ENCODE measurements around the gene TRIM66. TPM values are rescaled to one million over a fixed set of nuclear protein-coding genes. Genes with fewer than 3 reads are reported as not detected.
A peak's percentile ranks its signal among the peaks of the same experiment; 100 is the strongest.

TRIM66 gene
- polyA plus RNA-seq, 3 donors = 0.04 to 12.0 (median 0.47) TPM

DNA sequence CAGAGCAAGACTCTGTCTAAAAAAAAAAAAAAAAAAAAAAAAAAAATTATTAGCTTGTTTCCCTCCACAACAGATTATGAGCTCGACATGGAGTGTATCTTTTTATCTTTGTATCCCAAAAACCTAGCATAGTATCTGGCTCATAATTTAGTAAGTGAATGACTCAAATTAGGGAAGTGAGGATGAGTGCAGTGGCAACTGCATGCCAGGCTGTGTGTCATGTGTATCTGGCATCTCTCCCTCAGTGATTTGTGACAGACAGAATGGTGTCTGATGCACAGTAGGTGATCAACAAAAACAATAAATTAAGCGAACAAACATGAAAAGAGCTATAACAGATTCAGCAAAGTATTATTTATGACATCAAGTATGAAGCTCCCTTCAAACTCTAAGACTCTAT lies 95.7 kb downstream of the TRIM66 start:
- H4K20me1 ChIP-seq (ENCODE audit: insufficient read depth, low read length) = no peaks in the 10 kb centered on the region
- intact Hi-C loops (cut with micrococcal nuclease) = no loop called here

GRCh38 chr11:8586184-8586583 lies 96.3 kb downstream of the TRIM66 start:
- Mint-ChIP-seq H3K27ac (no peak overlapping the region), H3K27me3 (ENCODE audit: low read depth in 3 of 3) (peaks cover 0 to 2% (median 0%) of the 10 kb centered on the region in 3 donors), H3K9me3 (peaks cover 0 to 6% (median 0%) of the 10 kb centered on the region in 7 donors), H3K4me1 (no peaks in the 10 kb centered on the region), H3K4me3 (no peak overlapping the region), H3K36me3 (no peaks in the 10 kb centered on the region)
- peak; percentile 7 to 19 (median 8) for DNase-seq
- intact Hi-C loops (cut with micrococcal nuclease) = no loop called here
- no peaks in the 10 kb centered on the region for H3K9me3 ChIP-seq (replicated peaks in 1 of 2; ENCODE audit: control insufficient read depth in 1 of 2, insufficient read depth in 1 of 2, low read length in 2 of 2)
- H3K4me3 ChIP-seq (replicated peaks in 1 of 3; ENCODE audit: low read depth in 2 of 3, low read length in 3 of 3) = no peak overlapping the region
- H3K79me2 ChIP-seq (ENCODE audit: insufficient read depth, low read length) = no peaks in the 10 kb centered on the region
- TF ChIP-seq, protein P1, sequence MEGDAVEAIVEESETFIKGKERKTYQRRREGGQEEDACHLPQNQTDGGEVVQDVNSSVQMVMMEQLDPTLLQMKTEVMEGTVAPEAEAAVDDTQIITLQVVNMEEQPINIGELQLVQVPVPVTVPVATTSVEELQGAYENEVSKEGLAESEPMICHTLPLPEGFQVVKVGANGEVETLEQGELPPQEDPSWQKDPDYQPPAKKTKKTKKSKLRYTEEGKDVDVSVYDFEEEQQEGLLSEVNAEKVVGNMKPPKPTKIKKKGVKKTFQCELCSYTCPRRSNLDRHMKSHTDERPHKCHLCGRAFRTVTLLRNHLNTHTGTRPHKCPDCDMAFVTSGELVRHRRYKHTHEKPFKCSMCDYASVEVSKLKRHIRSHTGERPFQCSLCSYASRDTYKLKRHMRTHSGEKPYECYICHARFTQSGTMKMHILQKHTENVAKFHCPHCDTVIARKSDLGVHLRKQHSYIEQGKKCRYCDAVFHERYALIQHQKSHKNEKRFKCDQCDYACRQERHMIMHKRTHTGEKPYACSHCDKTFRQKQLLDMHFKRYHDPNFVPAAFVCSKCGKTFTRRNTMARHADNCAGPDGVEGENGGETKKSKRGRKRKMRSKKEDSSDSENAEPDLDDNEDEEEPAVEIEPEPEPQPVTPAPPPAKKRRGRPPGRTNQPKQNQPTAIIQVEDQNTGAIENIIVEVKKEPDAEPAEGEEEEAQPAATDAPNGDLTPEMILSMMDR (IDR thresholded peaks at IDR 0.05) = no peak
- no peak overlapping the region for H3K4me2 ChIP-seq (replicated peaks; ENCODE audit: extremely low read depth, low read length, poor library complexity, severe bottlenecking)
- no peaks in the 10 kb centered on the region for H3K27me3 ChIP-seq (ENCODE audit: control insufficient read depth in 2 of 2, insufficient read depth in 2 of 2, low read length in 2 of 2)
- H4K20me1 ChIP-seq (ENCODE audit: insufficient read depth, low read length) = no peaks in the 10 kb centered on the region
- no peak overlapping the region for H3K9ac ChIP-seq (ENCODE audit: insufficient read depth, low read length, poor library complexity, severe bottlenecking)
- H3K4me1 ChIP-seq (ENCODE audit: control insufficient read depth in 1 of 2, insufficient read depth in 2 of 2, low read length in 2 of 2) = no peaks in the 10 kb centered on the region
- WGBS (ENCODE audit: insufficient coverage) = no CpG with 5 or more reads among the region's 1 CpG
- H3K27ac ChIP-seq (ENCODE audit: low read depth in 1 of 2, low read length in 2 of 2) = no peak overlapping the region
- H2AFZ ChIP-seq (ENCODE audit: insufficient read depth, low read depth, low read length, poor library complexity, severe bottlenecking) = no peak overlapping the region
- H3K36me3 ChIP-seq (replicated peaks in 1 of 2; ENCODE audit: control insufficient read depth in 1 of 2, insufficient read depth in 2 of 2, low read length in 2 of 2) = no peaks in the 10 kb centered on the region

More for the DNA sequence above, 95.7 kb downstream of the TRIM66 start:
- no peaks in the 10 kb centered on the region for H3K27me3 ChIP-seq (ENCODE audit: control insufficient read depth in 2 of 2, insufficient read depth in 2 of 2, low read length in 2 of 2)
- WGBS (ENCODE audit: insufficient coverage) = no CpG with 5 or more reads among the region's 2 CpGs
- H3K4me2 ChIP-seq (replicated peaks; ENCODE audit: extremely low read depth, low read length, poor library complexity, severe bottlenecking) = no peak overlapping the region
- no peaks in the 10 kb centered on the region for H3K79me2 ChIP-seq (ENCODE audit: insufficient read depth, low read length)
- no peak overlapping the region for H3K27ac Mint-ChIP-seq
- H3K4me1 Mint-ChIP-seq = no peaks in the 10 kb centered on the region
- DNase-seq = peak in 1 of 3 donors; percentile 15
- H3K36me3 Mint-ChIP-seq = no peaks in the 10 kb centered on the region
- TF ChIP-seq, protein P1 (IDR thresholded peaks at IDR 0.05) = no peak
- H3K36me3 ChIP-seq (replicated peaks in 1 of 2; ENCODE audit: control insufficient read depth in 1 of 2, insufficient read depth in 2 of 2, low read length in 2 of 2) = no peaks in the 10 kb centered on the region
- no peak overlapping the region for H3K4me3 Mint-ChIP-seq
- H3K9me3 Mint-ChIP-seq = peaks cover 0 to 6% (median 0%) of the 10 kb centered on the region in 7 donors
- no peak overlapping the region for H3K4me3 ChIP-seq (replicated peaks in 1 of 3; ENCODE audit: low read depth in 2 of 3, low read length in 3 of 3)
- no peak overlapping the region for H3K27ac ChIP-seq (ENCODE audit: low read depth in 1 of 2, low read length in 2 of 2)
- H3K9ac ChIP-seq (ENCODE audit: insufficient read depth, low read length, poor library complexity, severe bottlenecking) = no peak overlapping the region
- H3K9me3 ChIP-seq (replicated peaks in 1 of 2; ENCODE audit: control insufficient read depth in 1 of 2, insufficient read depth in 1 of 2, low read length in 2 of 2) = no peaks in the 10 kb centered on the region
- no peak overlapping the region for H2AFZ ChIP-seq (ENCODE audit: insufficient read depth, low read depth, low read length, poor library complexity, severe bottlenecking)
- no peaks in the 10 kb centered on the region for H3K4me1 ChIP-seq (ENCODE audit: control insufficient read depth in 1 of 2, insufficient read depth in 2 of 2, low read length in 2 of 2)
- peaks cover 0 to 2% (median 0%) of the 10 kb centered on the region in 3 donors for H3K27me3 Mint-ChIP-seq (ENCODE audit: low read depth in 3 of 3)
